HG03520 (cell line): Measurements from ENCODE around the gene CRTAP.
"Not testable (repeated sequence)": the region's sequence is repeated elsewhere in the genome, so short reads cannot be mapped to it uniquely, and the experiment has no call there.

ENCODE experiments used
- ATAC-seq: cut with Tn5 transposase; IDR thresholded peaks from one replicate; pipeline ENCODE4 v1.9.1; 2021; ENCODE audit warnings: mild to moderate bottlenecking, moderate library complexity; ENCODE audit not compliant: unreplicated experiment

The CRTAP gene

DNA sequence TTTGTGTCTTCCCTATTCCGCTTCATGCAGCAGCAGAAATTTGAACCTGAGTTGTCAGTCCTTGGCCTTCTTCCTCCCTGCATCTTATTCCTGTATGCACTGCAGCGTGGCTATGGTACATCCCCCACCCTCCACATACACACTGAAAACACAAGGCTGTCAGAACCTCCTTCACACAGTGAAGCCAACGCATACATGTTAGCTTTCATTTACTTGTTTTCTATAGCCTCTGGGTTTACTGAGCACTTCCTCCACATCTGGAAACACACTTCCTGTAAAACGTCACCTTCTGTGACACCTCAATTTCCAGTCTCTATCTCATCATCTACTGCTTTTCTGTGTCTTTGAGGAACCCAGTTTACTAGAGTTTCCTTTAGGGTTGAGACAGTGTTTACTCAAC is 57.8 kb downstream of the CRTAP start:
- no peak for ATAC-seq

- ATAC-seq: no peak
These were observed 59.3 kb downstream of the CRTAP start for GRCh38 chr3:33173103-33173502.

GRCh38 chr3:33173672-33174071 is 59.9 kb downstream of the CRTAP start:
- no peak for ATAC-seq

DNA sequence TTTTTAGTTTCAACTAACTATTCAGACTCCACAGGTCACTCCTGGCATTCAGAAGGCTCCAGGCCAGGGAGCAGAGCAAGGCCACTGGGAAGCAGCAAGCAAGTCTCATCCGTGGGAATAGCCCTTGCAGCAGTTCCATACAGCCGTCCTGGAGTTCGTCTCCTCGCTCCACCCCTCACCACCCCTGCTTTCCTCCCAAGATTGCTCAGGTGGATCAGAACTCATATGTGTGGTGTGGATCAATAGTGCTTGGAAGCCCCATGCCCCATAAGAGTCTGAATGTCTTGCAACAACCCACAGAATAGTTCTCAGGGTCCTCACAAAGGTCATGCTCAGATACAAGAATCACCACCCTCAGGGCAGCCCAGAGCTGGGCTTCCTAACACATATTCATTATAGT is 60.3 kb downstream of the CRTAP start:
- no peak for ATAC-seq

DNA sequence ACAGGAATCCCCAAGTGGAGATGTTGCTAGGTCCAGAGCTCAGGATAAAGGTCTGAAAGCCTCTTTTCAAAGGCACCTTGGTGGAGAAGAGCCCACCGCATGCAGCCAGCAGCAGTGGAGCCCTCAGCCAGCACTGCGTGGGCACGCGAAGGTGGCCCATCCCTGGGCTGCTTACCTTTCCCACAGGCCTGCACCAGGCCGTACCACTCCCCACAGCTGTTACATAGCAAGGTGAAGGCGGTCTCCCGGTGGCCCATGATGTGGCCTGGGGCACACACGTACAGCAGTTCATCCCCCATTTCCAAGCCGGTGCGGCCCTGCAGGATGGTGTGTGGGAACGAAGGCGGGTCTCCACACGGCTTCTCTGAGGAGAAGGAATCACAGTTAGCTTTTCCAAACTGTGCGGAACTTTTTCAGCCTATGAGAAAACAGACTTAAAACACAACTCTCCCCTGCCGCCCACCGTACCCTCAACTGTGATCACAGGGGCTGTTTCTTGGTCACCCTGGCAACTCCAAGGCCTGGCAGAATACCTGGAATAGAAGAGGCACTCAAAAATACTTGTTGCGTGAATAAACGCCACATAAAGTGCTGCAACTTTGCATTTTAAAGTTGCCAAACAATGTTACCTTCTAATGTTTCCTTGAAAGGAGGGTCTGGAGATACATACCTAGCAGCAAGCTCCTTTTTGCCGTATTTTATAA is 61.0 kb downstream of the CRTAP start:
- no peak for ATAC-seq

DNA sequence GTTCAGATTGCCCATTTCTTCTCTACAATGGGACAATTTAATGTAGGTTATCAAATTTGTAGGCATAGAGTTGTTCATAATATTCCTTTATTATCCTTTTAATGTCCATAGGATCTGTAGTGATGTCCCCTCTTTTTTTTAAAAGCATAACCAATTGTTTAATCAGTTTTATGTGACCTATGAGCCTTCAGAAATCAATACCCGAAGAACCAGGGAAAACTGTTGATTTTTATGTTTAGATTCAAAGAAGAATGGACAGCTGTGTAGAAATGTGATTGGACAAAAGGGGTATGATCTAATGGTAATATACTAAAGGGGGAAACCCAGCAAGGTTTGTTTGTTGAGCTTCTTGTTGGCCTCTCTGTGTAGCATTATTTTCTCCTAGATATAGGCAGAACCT is 65.3 kb downstream of the CRTAP start:
- no peak for ATAC-seq

DNA sequence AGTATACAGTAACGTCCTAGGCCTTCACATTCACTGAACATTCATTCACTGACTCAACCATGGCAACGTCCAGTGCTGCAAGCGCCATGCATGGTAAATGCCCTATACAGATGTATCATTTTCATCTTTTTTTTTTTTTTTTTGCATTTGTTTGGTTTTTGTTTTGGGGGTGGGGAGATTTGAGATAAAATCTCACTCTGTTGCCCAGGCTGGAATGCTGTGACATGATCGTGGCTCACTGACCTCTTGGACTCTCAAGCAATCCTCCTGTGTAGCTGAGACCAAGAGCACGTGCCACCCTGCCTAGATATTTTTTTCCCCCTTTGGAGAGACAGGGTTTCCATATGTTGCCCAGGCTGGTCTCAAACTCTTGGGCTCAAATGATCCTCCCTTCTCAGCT is 67.4 kb downstream of the CRTAP start:
- ATAC-seq: no peak

GRCh38 chr3:33181641-33182040 is 67.8 kb downstream of the CRTAP start:
- not testable (repeated sequence) for ATAC-seq

DNA sequence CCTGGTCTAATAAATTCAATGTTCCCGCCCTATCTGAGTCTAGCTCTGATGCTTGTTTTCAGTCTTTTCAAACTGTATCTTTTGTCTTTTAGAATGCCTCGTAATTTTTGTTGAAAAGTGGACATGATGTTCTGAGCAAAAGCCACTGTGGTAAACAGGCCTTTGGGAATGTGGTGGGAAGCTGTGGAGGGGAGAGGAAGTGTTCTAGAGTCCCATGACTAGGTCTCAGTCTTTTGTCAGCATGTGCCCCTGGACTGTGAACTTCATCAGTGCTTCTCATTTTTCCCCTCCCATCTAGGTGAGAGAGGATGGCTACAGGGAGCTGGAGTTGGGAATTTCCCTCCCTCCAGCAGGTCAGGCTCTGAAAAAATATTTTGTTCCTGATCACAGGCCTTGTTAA is 71.0 kb downstream of the CRTAP start:
- no peak for ATAC-seq

GRCh38 chr3:33186524-33187367 is 72.9 kb downstream of the CRTAP start:
- ATAC-seq: no peak

DNA sequence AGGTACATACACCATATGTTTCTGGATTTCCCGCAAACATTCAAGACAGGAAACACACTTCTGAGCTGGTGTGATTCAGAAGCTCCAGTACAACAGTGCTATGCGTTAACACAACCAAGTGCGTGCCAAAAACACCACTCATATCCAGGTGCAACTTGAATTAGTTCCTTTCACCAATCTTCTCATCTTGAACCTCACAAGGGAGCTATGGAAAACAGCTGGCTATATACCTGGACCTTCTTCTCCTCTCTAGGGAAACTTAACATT is 73.5 kb downstream of the CRTAP start:
- no peak for ATAC-seq

DNA sequence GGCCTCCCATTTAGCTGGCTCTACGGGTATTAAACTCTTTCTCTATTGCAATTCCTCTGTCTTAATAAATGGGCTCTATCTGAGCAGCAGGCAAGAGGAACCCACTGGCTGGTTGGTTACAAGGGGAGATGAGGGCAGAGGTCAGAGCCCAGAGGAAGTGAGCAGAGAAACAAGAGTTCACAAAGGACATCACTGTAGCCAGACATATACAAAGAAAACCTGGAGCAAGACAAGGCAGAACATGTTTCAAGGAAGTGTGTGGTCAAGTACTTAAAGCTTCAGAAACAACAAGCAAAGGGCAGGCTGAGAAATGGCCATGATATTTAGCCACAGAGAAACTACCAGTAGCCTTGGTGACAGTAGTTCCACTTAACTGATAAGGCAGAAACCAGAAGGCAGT is 80.5 kb downstream of the CRTAP start:
- ATAC-seq: no peak

DNA sequence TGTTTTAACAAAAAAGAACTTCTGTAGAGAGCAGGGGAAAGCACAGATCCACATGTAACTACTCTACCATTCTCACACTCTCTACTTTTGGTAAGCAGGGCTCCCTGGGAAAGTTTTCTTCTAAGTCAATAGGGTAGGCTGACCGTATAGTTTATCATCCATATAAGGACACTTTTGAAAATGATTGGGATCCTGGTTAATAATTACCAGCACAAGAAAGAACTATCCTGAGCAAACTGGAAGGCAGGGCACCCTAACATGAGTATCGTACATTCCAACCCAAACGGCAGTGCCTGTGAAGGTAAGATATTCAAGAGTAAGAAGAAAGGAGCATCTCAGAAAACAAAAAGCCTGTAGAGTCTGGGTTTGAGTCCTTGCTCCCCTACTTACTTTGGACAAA is 82.7 kb downstream of the CRTAP start:
- no peak for ATAC-seq
